Measurements from ENCODE around the gene PPP1R3E. TPM values are rescaled to one million over a fixed set of nuclear protein-coding genes. Genes with fewer than 3 reads are reported as not detected.

PPP1R3E gene
- total and polyA plus RNA-seq, 2 of the 13 experiments (the other 11 are each of a cell fraction or from before 2014, with no cell fraction given) = 16.5 to 26.5 TPM

- peak; percentile 5; the same call in 1 of the 2 replicates for TF ChIP-seq EED (CRISPR knock-in tag; IDR thresholded peaks at IDR 0.05)
- TF ChIP-seq ZNF724P (CRISPR knock-in tag; IDR thresholded peaks at IDR 0.05; ENCODE audit: borderline replicate concordance) = no peak
- no peak for TF ChIP-seq RNF219 (CRISPR knock-in tag; IDR thresholded peaks at IDR 0.05)
- no peak for TF ChIP-seq SIN3A (IDR thresholded peaks at IDR 0.05; ENCODE audit: borderline replicate concordance, low read depth, low read length)
- no peak for TF ChIP-seq NCOA2 (CRISPR knock-in tag; IDR thresholded peaks at IDR 0.05)
- TF ChIP-seq ARID4A (CRISPR knock-in tag; IDR thresholded peaks at IDR 0.05; ENCODE audit: borderline replicate concordance) = no peak
- TF ChIP-seq FOSL1 (CRISPR knock-in tag; IDR thresholded peaks at IDR 0.05; ENCODE audit: borderline replicate concordance) = no peak
- TF ChIP-seq NAIF1 (CRISPR knock-in tag; IDR thresholded peaks at IDR 0.05; ENCODE audit: borderline replicate concordance) = no peak
- TF ChIP-seq ZNF7 (CRISPR knock-in tag; IDR thresholded peaks at IDR 0.05) = no peak
- peak; percentile 6; the same call in 1 of the 2 replicates for TF ChIP-seq ZNF225 (CRISPR knock-in tag; IDR thresholded peaks at IDR 0.05)
- 0 out of 2 replicates have a peak, but pooled peaks have one; percentile 35 for TF ChIP-seq ZBTB3 (CRISPR knock-in tag; IDR thresholded peaks at IDR 0.05; ENCODE audit: borderline replicate concordance, low read depth)
- no peak for TF ChIP-seq HNF1B (CRISPR knock-in tag; IDR thresholded peaks at IDR 0.05)
- no peak for TF ChIP-seq UBTF (CRISPR knock-in tag; IDR thresholded peaks at IDR 0.05)
- no peak for TF ChIP-seq SRSF9 (IDR thresholded peaks at IDR 0.05; ENCODE audit: borderline replicate concordance, insufficient read depth, low read depth, low read length, poor library complexity, severe bottlenecking)
- TF ChIP-seq FOXA3 (CRISPR knock-in tag; IDR thresholded peaks at IDR 0.05) = no peak
- no peak for TF ChIP-seq CBX2 (IDR thresholded peaks at IDR 0.05; ENCODE audit: low read depth, low read length)
- TF ChIP-seq CBX2 (CRISPR knock-in tag; IDR thresholded peaks at IDR 0.05; ENCODE audit: low read depth) = no peak; the same call in 1 of the 2 replicates
- no peak for TF ChIP-seq PAWR (CRISPR knock-in tag; IDR thresholded peaks at IDR 0.05; ENCODE audit: borderline replicate concordance)
- TF ChIP-seq BRD4 (CRISPR knock-in tag; IDR thresholded peaks at IDR 0.05) = no peak
- no peak for TF ChIP-seq RAD51 (IDR thresholded peaks at IDR 0.05; ENCODE audit: borderline replicate concordance)
Measured at GRCh38 chr14:23307146-23307530, 4.5 kb upstream of the PPP1R3E start (continued).
